H1 (cell line): ENCODE results near the gene KRTAP4-12. TPM values are rescaled to one million over a fixed set of nuclear protein-coding genes. Genes with fewer than 3 reads are reported as not detected.
"Not testable (repeated sequence)": the region's sequence is repeated elsewhere in the genome, so short reads cannot be mapped to it uniquely, and the experiment has no call there.

Source experiments
- CTCF ChIA-PET: fragments of 300-600 bp; sonication (Branson Sonifier 250); formaldehyde crosslinking; loops from one replicate; lab custom pipeline; 2021; ENCODE audit not compliant: partially characterized antibody; lab: Charles Lee
- POLR2A ChIA-PET: fragments of 300-600 bp; sonication (Branson Sonifier 250); formaldehyde crosslinking; loops from one replicate; lab custom pipeline; 2021; ENCODE audit warnings: inconsistent platforms; ENCODE audit not compliant: partially characterized antibody; lab: Charles Lee
- DNase-seq, 2 experiments: peaks; one replicate each; pipeline versions ENCODE4 v3.0.0 to v3.0.0-alpha.2; 2010 to 2022; ENCODE audit warnings: low spot score in 2 of 2, low read depth in 1 of 2, mixed read lengths in 1 of 2
- FAIRE-seq: peaks from 2 replicates; lab custom pipeline; 2011; peaks lifted over from hg19 to GRCh38; lab: Jason Lieb, UNC
- H2AFZ ChIP-seq: 2 replicates; pipeline ENCODE4 v1.8.1; 2012; ENCODE audit warnings: low read length, inconsistent platforms
- H2AK5ac ChIP-seq: 2 replicates; pipeline ENCODE4 v1.6.1; 2013; ENCODE audit warnings: low read depth, low read length
- H2BK120ac ChIP-seq: replicated peaks from 2 replicates; pipeline ENCODE3; 2013; ENCODE audit warnings: low read depth, low read length, inconsistent platforms
- H2BK12ac ChIP-seq: 2 replicates; pipeline ENCODE4 v1.6.1; 2013; ENCODE audit warnings: low read depth, low read length
- H2BK15ac ChIP-seq: 2 replicates; pipeline ENCODE4 v1.6.1; 2013; ENCODE audit warnings: low read length
- H2BK20ac ChIP-seq: 2 replicates; pipeline ENCODE4 v1.6.1; 2013; ENCODE audit warnings: low read length
- H2BK5ac ChIP-seq: 2 replicates; pipeline ENCODE4 v1.6.1; 2013; ENCODE audit warnings: low read depth, low read length
- H3K14ac ChIP-seq: 2 replicates; pipeline ENCODE4 v1.6.1; 2013; ENCODE audit warnings: inconsistent platforms; ENCODE audit not compliant: insufficient read length
- H3K18ac ChIP-seq: 2 replicates; pipeline ENCODE4 v1.6.1; 2013; ENCODE audit warnings: low read length; ENCODE audit errors: extremely low read depth
- H3K23ac ChIP-seq: 2 replicates; pipeline ENCODE4 v1.6.1; 2013; ENCODE audit warnings: inconsistent platforms; ENCODE audit not compliant: insufficient read length
- H3K23me2 ChIP-seq: 2 replicates; pipeline ENCODE4 v1.6.1; 2013; ENCODE audit warnings: low read depth, low read length
- H3K27ac ChIP-seq: 2 replicates; pipeline ENCODE4 v1.6.1; 2011; ENCODE audit warnings: low read depth, low read length, inconsistent platforms
- H3K27me3 ChIP-seq, 4 experiments: replicated peaks in 1 of 4; 1 replicate in 1 of 4; 2 replicates in 3 of 4; pipeline versions ENCODE4 v1.6.1 to v1.8.1; 2011 to 2013; ENCODE audit warnings: low read length in 3 of 4, mild to moderate bottlenecking in 3 of 4, inconsistent platforms in 2 of 4, mixed read lengths in 2 of 4, moderate library complexity in 1 of 4; ENCODE audit not compliant: control insufficient read depth in 3 of 4, insufficient read depth in 3 of 4; ENCODE audit errors: extremely low read depth in 1 of 4
- H3K36me3 ChIP-seq, 4 experiments: 2 replicates each; pipeline versions ENCODE4 v1.6.1 to v1.8.1; 2011 to 2013; ENCODE audit warnings: mild to moderate bottlenecking in 4 of 4, low read length in 3 of 4, moderate library complexity in 2 of 4, control low read depth in 1 of 4, inconsistent platforms in 1 of 4; ENCODE audit not compliant: insufficient read depth in 4 of 4, control insufficient read depth in 2 of 4
- H3K4ac ChIP-seq: replicated peaks from 2 replicates; pipeline ENCODE3; 2013; ENCODE audit warnings: low read length, low read depth, mixed read lengths, inconsistent platforms; ENCODE audit not compliant: insufficient read length
- H3K4me1 ChIP-seq, 4 experiments: replicated peaks in 1 of 4; 1 replicate in 1 of 4; 2 replicates in 3 of 4; pipeline versions ENCODE4 v1.6.1 to v1.8.1; 2011 to 2013; ENCODE audit warnings: low read length in 3 of 4, inconsistent platforms in 2 of 4, mixed read lengths in 1 of 4; ENCODE audit not compliant: insufficient read depth in 4 of 4, control insufficient read depth in 3 of 4
- H3K4me2 ChIP-seq, 2 experiments: 2 replicates each; pipeline versions ENCODE4 v1.6.1 to v1.8.1; 2011 to 2013; ENCODE audit warnings: low read depth in 2 of 2, low read length in 2 of 2, control low read depth in 1 of 2, inconsistent platforms in 1 of 2, mild to moderate bottlenecking in 1 of 2; ENCODE audit not compliant: insufficient read depth in 1 of 2
- H3K4me3 ChIP-seq, 4 experiments: fragments of 200-600, 300-600 bp in 1 of 4; sonication (generic), shearing (Covaris generic), sonication (Bioruptor Twin) in 1 of 4; 2 replicates each; pipeline versions ENCODE4 v1.5.1 to v1.8.1; 2011 to 2016; ENCODE audit warnings: low read length in 4 of 4, low read depth in 3 of 4, control low read depth in 2 of 4, inconsistent platforms in 2 of 4, mild to moderate bottlenecking in 2 of 4, mixed read lengths in 1 of 4, moderate library complexity in 1 of 4; ENCODE audit not compliant: insufficient read depth in 2 of 4; ENCODE audit errors: extremely low read depth in 1 of 4
- H3K56ac ChIP-seq: replicated peaks from 2 replicates; pipeline ENCODE3; 2013; ENCODE audit warnings: low read depth, mild to moderate bottlenecking, mixed read lengths, low read length, inconsistent platforms; ENCODE audit not compliant: insufficient read length
- H3K79me1 ChIP-seq: 2 replicates; pipeline ENCODE4 v1.6.1; 2013; ENCODE audit warnings: low read depth, low read length, control low read depth
- H3K79me2 ChIP-seq, 2 experiments: 2 replicates each; pipeline versions ENCODE4 v1.6.1 to v1.8.1; 2012 to 2013; ENCODE audit warnings: low read length in 2 of 2, mild to moderate bottlenecking in 2 of 2, inconsistent platforms in 1 of 2; ENCODE audit not compliant: insufficient read depth in 2 of 2, control insufficient read depth in 1 of 2
- H3K9ac ChIP-seq, 4 experiments: replicated peaks in 1 of 4; 1 replicate in 1 of 4; 2 replicates in 3 of 4; pipeline versions ENCODE4 v1.6.1 to v1.8.1; 2011 to 2013; ENCODE audit warnings: low read depth in 3 of 4, low read length in 3 of 4, control low read depth in 2 of 4, mild to moderate bottlenecking in 2 of 4, moderate library complexity in 2 of 4, inconsistent platforms in 1 of 4; ENCODE audit errors: extremely low read depth in 1 of 4
- H3K9me3 ChIP-seq, 2 experiments: 2 replicates each; pipeline versions ENCODE4 v1.6.1 to v1.8.1; 2012 to 2013; ENCODE audit warnings: mild to moderate bottlenecking in 2 of 2, moderate library complexity in 2 of 2, control low read depth in 1 of 2, inconsistent platforms in 1 of 2, low read depth in 1 of 2, low read length in 1 of 2, mixed read lengths in 1 of 2; ENCODE audit not compliant: insufficient read depth in 2 of 2
- H4K20me1 ChIP-seq, 2 experiments: replicated peaks in 1 of 2; 2 replicates each; pipeline versions ENCODE3 to v1.8.1; 2011 to 2013; ENCODE audit warnings: inconsistent platforms in 2 of 2, low read length in 2 of 2, mild to moderate bottlenecking in 1 of 2; ENCODE audit not compliant: insufficient read depth in 2 of 2, control insufficient read depth in 1 of 2
- H4K5ac ChIP-seq: 2 replicates; pipeline ENCODE4 v1.6.1; 2013; ENCODE audit warnings: low read length, low read depth, mixed read lengths, inconsistent platforms; ENCODE audit not compliant: insufficient read length
- H4K8ac ChIP-seq: 2 replicates; pipeline ENCODE4 v1.8.0; 2013; ENCODE audit warnings: mild to moderate bottlenecking, moderate library complexity, low read length, inconsistent platforms; ENCODE audit not compliant: insufficient read depth; ENCODE audit errors: extremely low read depth
- H4K91ac ChIP-seq: replicated peaks from 2 replicates; pipeline ENCODE3; 2013; ENCODE audit warnings: low read length, mixed read lengths, inconsistent platforms; ENCODE audit not compliant: insufficient read length
- WGBS, 2 experiments: shearing (Covaris generic) in 1 of 2; methylation state at CpG; one replicate each; pipeline versions ENCODE4 v1.1.6 to v1.1.7; 2013 to 2015; ENCODE audit warnings: low lambda C conversion rate in 2 of 2, mixed read lengths in 2 of 2, inconsistent platforms in 1 of 2, low coverage in 1 of 2, missing lambda C conversion rate in 1 of 2; ENCODE audit not compliant: insufficient replicate concordance in 2 of 2, insufficient coverage in 1 of 2, insufficient read length in 1 of 2; ENCODE audit errors: extremely low coverage in 1 of 2, missing lambda C conversion rate in 1 of 2; 5-methylcytosine and 5-hydroxymethylcytosine counted together
- polyA plus RNA-seq, 7 experiments: library from polyadenylated mRNA; depleted of rRNA in 3 of 7; stranded (reverse) in 5 of 7; unstranded in 2 of 7; fragments of >200 nt in 5 of 7; fragments of 200-250 nt in 2 of 7; gene quantifications; 1 replicate in 5 of 7; 2 replicates in 1 of 7; 4 replicates in 1 of 7; pipeline versions ENCODE4 v1.2.1 to v1.2.3, GENCODE V29; 2011 to 2013; ENCODE audit warnings: missing spikeins in 2 of 7, mixed read lengths in 2 of 7
- total RNA-seq: library from RNA; stranded (reverse); fragmentation: NEBNext Ultra II Directional; extraction: Animal tissue kit (Norgen Biotek cat#: 25700); gene quantifications from 2 replicates; pipeline ENCODE4 v1.2.1, GENCODE V29; 2021

The KRTAP4-12 gene
- total and polyA plus RNA-seq, 2 of the 8 experiments (the other 6 are each of a cell fraction or from before 2014, with no cell fraction given), result not detected

DNA sequence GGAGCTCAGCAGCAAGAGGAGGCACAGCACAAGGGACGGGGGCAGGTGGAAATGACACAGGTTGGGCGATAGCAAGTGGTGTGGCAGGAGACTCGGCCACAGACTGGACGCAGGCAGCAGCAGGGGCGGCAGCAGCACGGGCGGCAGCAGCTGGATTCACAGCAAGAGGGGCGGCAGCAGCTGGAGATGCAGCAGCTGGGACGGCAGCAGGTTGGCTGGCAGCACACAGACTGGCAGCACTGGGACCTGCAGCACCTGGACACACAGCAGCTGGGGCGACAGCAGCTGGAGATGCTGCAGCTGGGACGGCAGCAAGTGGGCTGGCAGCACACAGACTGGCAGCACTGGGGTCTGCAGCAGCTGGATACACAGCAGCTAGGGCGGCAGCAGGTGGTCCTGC, 15.9 kb upstream of the KRTAP4-12 start:
- H3K4me1 ChIP-seq, H3K4ac ChIP-seq, POLR2A ChIA-PET, H3K79me1 ChIP-seq, H4K5ac ChIP-seq, H3K4me3 ChIP-seq, H3K4me2 ChIP-seq, H2BK12ac ChIP-seq, H2BK15ac ChIP-seq, H3K14ac ChIP-seq, H3K23ac ChIP-seq, H3K27me3 ChIP-seq, H3K23me2 ChIP-seq, H2BK120ac ChIP-seq, H3K36me3 ChIP-seq, DNase-seq, H3K27ac ChIP-seq, H4K8ac ChIP-seq, H2BK20ac ChIP-seq, H2AFZ ChIP-seq, H2BK5ac ChIP-seq, H3K56ac ChIP-seq, H3K9ac ChIP-seq, H3K18ac ChIP-seq, CTCF ChIA-PET, H3K79me2 ChIP-seq, H4K20me1 ChIP-seq, H4K91ac ChIP-seq, FAIRE-seq, H2AK5ac ChIP-seq: not testable (repeated sequence)
- peaks cover 12% of the 10 kb centered on the region in 2 experiments; a peak in 3 of 4 replicates for H3K9me3 ChIP-seq
- WGBS, 2 experiments, result 89% methylated on average over 12 of the region's 12 CpGs; no CpG with 5 or more reads in 1 of the 2 experiments
